ENCODE results near the gene CPED1.
"Not testable (repeated sequence)": the region's sequence is repeated elsewhere in the genome, so short reads cannot be mapped to it uniquely, and the experiment has no call there.

Gene CPED1

GRCh38 chr7:121043314-121044234 is 55.1 kb downstream of the CPED1 start:
- no peak for DNase-seq

GRCh38 chr7:121045090-121045489 is 56.6 kb downstream of the CPED1 start:
- DNase-seq = no peak

DNA sequence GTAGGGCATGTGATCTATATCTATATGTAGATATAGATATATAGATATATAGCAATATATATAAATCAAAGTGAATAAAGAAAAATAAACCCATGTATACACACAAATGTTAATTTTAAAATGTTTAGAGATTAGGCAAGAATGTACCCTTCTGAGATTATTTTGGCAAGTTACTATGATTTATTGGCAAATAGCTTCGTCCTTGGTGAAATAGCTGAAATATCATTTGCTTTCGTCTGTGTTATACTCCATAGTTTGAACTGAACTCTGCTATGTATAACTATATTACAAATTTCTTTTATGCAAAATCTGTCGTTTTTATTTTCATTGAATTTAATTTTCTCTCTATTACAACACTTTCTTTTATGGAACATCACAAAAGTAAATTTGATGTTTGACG is 57.5 kb downstream of the CPED1 start:
- no peak for DNase-seq

GRCh38 chr7:121046893-121047468 is 58.5 kb downstream of the CPED1 start:
- DNase-seq = peak; percentile 80

GRCh38 chr7:121048195-121048594 is 59.7 kb downstream of the CPED1 start:
- no peak for DNase-seq

- DNase-seq = peak; percentile 78
Measured at GRCh38 chr7:121049028-121049791, 60.7 kb downstream of the CPED1 start.

GRCh38 chr7:121049897-121050296 is 61.4 kb downstream of the CPED1 start:
- DNase-seq = no peak

GRCh38 chr7:121053219-121053618 is 64.7 kb downstream of the CPED1 start:
- DNase-seq = no peak

GRCh38 chr7:121054925-121055324 is 66.4 kb downstream of the CPED1 start:
- DNase-seq = no peak

- no peak for DNase-seq
Measured at GRCh38 chr7:121057878-121058277, 69.4 kb downstream of the CPED1 start.

DNA sequence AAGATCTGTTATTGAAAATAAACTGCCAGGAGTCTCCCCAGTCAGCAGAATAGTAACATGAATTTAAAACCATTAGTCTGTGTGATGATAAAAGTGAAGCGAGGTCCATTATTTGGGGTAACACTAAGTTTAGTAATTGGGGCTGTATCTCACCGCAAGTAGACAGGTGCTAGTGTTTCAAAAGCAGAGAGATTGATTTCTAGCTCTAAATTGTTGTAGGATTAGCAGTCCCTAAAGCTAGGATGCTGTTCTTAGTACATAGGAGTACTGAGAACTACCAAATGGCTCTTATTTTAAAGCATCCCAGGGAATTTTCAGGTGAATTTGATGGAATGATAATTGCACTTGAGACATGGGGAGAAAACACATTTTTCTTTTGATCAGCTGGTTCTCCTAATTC is 70.5 kb downstream of the CPED1 start:
- DNase-seq = no peak

DNA sequence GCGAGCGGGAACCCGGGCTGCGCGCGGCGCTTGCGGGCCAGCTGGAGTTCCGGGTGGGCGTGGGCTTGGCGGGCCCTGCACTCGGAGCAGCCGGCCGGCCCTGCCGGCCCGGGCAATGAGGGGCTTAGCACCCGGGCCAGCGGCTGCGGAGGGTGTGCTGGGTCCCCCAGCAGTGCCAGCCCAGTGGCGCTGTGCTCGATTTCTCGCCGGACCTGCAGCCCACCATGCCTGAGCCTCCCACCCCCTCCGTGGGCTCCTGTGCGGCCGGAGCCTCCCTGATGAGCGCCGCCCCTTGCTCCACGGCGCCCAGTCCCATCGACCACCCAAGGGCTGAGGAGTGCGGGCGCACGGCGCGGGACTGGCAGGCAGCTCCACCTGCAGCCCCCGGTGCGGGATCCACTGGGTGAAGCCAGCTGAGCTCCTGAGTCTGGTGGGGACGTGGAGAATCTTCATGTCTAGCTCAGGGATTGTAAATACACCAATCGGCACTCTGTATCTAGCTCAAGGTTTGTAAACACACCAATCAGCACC is 71.5 kb downstream of the CPED1 start:
- DNase-seq = not testable (repeated sequence)

GRCh38 chr7:121061677-121062582 is 73.4 kb downstream of the CPED1 start:
- DNase-seq = no peak

GRCh38 chr7:121062671-121063279 is 74.3 kb downstream of the CPED1 start:
- DNase-seq = no peak

- DNase-seq = not testable (repeated sequence)
Measured at GRCh38 chr7:121067717-121068116, 79.2 kb downstream of the CPED1 start.

DNA sequence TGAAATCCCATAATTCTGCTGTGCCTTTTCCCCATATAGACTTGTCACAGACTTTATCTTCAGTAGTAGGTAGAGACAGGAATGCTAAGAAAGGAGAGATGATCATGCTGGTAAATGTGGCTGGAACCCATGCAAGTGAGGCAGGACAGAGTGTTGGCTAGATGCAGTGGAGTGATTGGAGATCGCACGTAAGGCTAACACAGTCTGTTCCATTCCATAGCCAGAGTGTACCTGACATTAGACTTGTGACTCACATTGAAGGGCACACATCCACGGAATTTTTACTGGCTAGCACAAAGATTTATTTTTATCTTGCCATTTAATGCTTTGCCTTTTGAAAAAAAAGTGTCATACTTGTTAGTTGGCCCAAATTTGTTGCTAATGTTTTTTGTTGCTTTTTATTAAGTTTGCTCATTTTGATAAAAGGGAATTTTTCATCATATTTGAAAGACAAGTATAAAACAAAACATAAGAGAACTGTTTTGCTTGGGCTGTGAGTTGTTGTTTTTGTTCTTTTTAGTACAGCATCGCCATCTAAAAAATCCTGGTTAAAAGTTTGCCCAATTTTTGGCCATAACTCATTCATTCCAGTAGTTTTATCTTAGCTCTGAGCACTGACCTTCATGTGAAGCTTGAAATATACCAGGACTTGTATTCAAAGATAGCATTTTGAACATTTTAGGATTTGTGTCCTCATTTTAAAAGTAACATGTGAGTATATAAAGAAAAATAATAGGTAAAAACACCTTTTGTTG is 81.0 kb downstream of the CPED1 start:
- DNase-seq = no peak

DNA sequence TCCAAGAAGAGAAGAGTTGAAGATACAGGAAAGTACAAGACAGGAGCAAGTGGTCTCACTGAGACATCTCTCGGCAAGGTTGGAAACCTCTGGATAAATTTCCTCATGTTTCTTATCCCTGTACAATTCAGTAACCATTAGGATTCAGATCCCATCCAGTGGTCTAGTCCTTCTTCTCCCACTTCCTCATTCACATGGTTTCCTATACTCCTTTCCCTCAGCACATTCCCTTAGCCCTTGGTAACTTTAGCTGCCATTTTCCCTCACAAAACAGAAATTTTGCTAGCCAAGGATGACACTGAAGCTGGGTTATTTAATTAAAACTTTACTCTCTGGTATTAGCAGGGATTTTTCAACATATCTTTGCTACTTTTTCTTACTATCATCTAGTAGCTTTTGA is 82.6 kb downstream of the CPED1 start:
- DNase-seq = no peak

DNA sequence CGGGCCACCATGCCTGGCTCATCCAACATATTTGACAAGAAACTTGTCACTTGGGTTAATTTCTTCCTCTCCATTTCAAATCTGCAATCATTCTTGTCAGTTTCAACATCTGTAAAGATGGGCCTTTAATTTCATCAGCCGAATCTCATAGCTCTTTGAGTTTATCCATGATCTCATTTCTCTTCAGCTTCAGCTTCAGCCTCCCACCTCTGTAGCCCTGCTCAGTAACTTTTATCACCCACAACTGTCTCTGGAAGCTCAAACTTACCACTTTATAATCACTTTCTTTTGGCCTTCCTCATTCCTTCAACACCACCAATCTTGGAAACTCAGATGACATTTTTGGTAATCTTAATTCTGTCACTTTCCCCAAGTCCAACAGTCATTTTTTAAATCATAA is 83.2 kb downstream of the CPED1 start:
- DNase-seq = no peak

- DNase-seq = no peak
Measured at GRCh38 chr7:121072826-121073225, 84.3 kb downstream of the CPED1 start.

- no peak for DNase-seq
Measured at GRCh38 chr7:121073463-121074099, 85.1 kb downstream of the CPED1 start.

Measured in hematopoietic multipotent progenitor cell treated with erythropoietin and hydrocortisone succinate and interleukin-3 and kit ligand, for 4 days (in vitro differentiated cells).